Spinal cord (tissue), 10 donors: ENCODE results near the gene LIME1. TPM values are rescaled to one million over a fixed set of nuclear protein-coding genes. Genes with fewer than 3 reads are reported as not detected.

Experiments used
- DNase-seq, 6 donors: peaks; one replicate each; pipeline versions ENCODE4 v3.0.0 to v3.0.0-alpha.2; 2013 to 2015; ENCODE audit warnings: low spot score in 6 of 6, low read depth in 4 of 6
- H3K27ac ChIP-seq: one replicate; pipeline ENCODE4 v1.5.1; 2013; ENCODE audit warnings: low read depth, low read length, control low read depth
- H3K27me3 ChIP-seq: one replicate; pipeline ENCODE4 v1.6.1; 2013; ENCODE audit warnings: low read length; ENCODE audit not compliant: control insufficient read depth, insufficient read depth
- H3K36me3 ChIP-seq: one replicate; pipeline ENCODE4 v1.6.1; 2013; ENCODE audit warnings: low read length; ENCODE audit not compliant: control insufficient read depth, insufficient read depth
- H3K4me1 ChIP-seq: one replicate; pipeline ENCODE4 v1.6.1; 2013; ENCODE audit warnings: low read length; ENCODE audit not compliant: control insufficient read depth, insufficient read depth
- H3K4me3 ChIP-seq: one replicate; pipeline ENCODE4 v1.5.1; 2013; ENCODE audit warnings: low read depth, low read length, control low read depth
- H3K9me3 ChIP-seq: one replicate; pipeline ENCODE4 v1.6.1; 2013; ENCODE audit warnings: low read length; ENCODE audit not compliant: control insufficient read depth, insufficient read depth
- WGBS: methylation state at CpG from one replicate; pipeline ENCODE4 v1.1.5; 2013; ENCODE audit warnings: missing lambda C conversion rate; ENCODE audit not compliant: insufficient coverage; 5-methylcytosine and 5-hydroxymethylcytosine counted together
- polyA plus RNA-seq, 2 donors: library from polyadenylated mRNA; unstranded; fragments of 120-200 nt; gene quantifications; one replicate each; pipeline ENCODE4 v1.2.1, GENCODE V29; 2013; ENCODE audit not compliant: insufficient read length in 2 of 2
- total RNA-seq, 2 donors: library from RNA; depleted of rRNA in 1 of 2; stranded (reverse); fragments of 120-200 nt in 1 of 2; fragments of >200 nt in 1 of 2; gene quantifications; one replicate each; pipeline versions ENCODE4 v1.2.3 to v1.2.4, GENCODE V29; 2013 to 2014
- donor health status: healthy.

Gene LIME1
- total and polyA plus RNA-seq, 4 donors, result 2.5 to 24.5 (median 14.7) TPM

DNA sequence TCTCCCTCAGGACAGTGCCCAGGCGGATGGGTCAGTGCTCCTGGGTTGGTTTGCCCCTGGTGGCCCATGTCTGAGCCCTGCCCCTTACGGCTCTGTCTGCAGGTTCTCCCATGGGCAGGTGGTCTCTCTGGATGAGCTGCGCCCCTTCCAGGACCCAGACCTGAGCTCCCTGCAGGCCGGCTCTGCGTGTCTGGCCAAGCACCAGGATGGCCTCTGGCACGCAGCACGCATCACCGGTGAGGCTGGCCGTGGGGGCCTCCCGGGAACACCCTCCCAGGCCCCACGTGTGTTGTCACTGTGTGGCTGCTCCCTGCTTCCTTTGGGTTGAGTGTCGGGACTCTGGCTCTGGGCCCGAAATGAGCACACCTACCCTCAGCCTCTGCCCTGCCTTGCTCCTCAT lies 3.3 kb upstream of the LIME1 start:
- Histone ChIP-seq H3K36me3 (peaks cover 71% of the 10 kb centered on the region), H3K27ac (no peak overlapping the region), H3K27me3 (no peaks in the 10 kb centered on the region), H3K4me3 (no peak overlapping the region), H3K9me3 (no peaks in the 10 kb centered on the region), H3K4me1 (peaks cover 25% of the 10 kb centered on the region)
- WGBS, result 97% methylated on average over 13 of the region's 13 CpGs
- no peak for DNase-seq

DNA sequence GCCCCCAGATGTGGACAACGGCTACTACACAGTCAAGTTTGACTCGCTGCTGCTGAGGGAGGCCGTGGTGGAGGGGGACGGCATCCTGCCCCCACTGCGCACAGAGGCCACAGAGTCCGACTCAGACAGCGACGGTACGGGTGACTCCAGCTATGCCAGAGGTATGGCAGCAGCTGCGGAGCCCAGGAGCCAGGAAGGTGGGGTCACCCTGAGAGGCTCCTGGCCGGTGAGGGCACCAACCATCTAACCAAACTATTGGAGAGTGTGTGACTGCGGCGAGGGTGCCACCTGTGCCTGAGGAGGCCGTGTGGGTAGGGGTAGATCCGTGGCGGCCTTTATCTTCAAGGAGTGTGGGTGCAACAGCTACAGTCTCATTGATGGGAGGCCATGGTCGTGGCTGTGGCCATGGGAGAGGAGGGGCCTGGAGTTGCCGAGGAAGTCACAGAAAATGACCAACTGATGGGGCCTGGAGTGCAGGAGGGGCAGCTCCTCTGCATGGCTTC lies 2.8 kb upstream of the LIME1 start:
- H3K4me3 ChIP-seq, result no peak overlapping the region
- no peak for DNase-seq
- 98% methylated on average over 18 of the region's 18 CpGs for whole genome bisulfite sequencing
- no peaks in the 10 kb centered on the region for H3K27me3 ChIP-seq
- no peaks in the 10 kb centered on the region for H3K9me3 ChIP-seq
- peaks cover 77% of the 10 kb centered on the region for H3K36me3 ChIP-seq
- H3K27ac ChIP-seq, result no peak overlapping the region
- H3K4me1 ChIP-seq, result peaks cover 30% of the 10 kb centered on the region

DNA sequence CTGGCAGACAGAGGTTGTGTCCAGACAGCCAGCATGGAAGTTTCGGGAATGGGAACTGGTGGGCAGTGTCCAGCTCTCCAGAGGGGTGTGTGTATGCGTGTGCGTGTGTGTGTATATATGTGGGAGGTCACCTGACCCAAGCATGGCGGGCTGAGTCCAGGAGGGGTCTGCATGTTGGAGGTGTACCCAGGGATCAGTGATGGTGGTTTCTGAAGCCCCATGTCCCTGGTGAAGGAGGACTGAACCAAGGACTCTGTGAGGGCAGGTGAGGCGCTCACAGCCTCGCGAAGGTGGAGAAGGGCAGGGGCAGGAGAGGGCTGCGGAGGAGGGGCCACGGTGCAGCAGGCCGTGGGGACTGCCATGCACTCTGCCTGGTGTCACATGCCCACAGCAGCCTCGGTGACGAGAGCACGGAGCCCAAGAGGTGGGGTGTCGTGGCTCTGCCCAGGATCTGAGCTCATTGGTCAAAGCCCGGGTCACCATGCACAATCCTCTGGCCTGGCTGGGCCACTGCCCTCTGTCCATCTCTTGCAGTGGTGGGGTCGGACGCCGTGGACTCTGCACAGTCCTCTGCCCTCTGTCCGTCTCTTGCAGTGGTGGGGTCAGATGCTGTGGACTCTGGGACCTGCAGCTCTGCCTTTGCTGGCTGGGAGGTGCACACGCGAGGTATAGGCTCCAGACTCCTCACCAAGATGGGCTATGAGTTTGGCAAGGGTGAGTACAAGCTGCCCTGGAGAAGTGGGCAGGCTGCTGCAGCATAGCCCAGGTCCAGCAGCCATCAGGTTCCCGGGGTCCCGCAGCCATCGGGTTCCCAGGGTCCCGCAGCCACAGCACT lies 2.1 kb upstream of the LIME1 start:
- 95% methylated on average over 25 of the region's 25 CpGs for WGBS
- H3K36me3 ChIP-seq, result peaks cover 80% of the 10 kb centered on the region

DNA sequence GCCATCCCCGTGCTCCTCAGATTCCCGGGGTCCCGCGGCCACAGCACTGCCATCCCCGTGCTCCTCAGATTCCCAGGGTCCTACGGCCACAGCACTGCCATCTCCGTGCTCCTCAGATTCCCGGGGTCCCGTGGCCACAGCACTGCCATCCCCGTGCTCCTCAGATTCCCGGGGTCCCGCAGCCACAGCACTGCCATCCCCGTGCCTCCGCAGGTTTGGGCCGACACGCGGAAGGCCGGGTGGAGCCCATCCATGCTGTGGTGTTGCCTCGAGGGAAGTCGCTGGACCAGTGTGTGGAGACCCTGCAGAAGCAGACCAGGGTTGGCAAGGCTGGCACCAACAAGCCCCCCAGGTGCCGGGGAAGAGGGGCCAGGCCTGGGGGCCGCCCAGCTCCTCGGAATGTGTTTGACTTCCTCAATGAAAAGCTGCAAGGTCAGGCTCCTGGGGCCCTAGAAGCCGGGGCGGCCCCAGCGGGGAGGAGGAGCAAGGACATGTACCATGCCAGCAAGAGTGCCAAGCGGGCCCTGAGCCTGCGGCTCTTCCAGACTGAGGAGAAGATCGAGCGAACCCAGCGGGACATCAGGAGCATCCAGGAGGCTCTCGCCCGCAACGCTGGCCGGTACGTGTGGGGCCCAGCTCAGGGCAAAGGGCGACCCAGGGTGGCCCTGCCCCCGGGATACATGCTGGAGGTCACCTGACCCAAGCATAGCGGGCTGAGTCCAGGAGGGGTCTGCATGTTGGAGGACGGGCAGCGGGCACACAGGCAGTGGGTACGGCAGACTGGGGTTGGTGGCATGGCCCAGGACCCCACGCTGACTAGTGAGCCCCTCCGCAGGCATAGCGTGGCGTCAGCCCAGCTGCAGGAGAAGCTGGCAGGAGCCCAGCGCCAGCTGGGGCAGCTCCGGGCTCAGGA lies 1.3 kb upstream of the LIME1 start:
- no peak overlapping the region for H3K4me3 ChIP-seq
- peaks cover 77% of the 10 kb centered on the region for H3K36me3 ChIP-seq
- H3K27ac ChIP-seq, result no peak overlapping the region
- WGBS, result 87% methylated on average over 48 of the region's 48 CpGs
- no peak for DNase-seq
- peaks cover 37% of the 10 kb centered on the region for H3K4me1 ChIP-seq
- no peaks in the 10 kb centered on the region for H3K9me3 ChIP-seq
- H3K27me3 ChIP-seq, result no peaks in the 10 kb centered on the region

More for the DNA sequence above, 2.1 kb upstream of the LIME1 start:
- no peak overlapping the region for H3K4me3 ChIP-seq
- no peaks in the 10 kb centered on the region for H3K9me3 ChIP-seq
- H3K4me1 ChIP-seq, result peaks cover 37% of the 10 kb centered on the region
- no peaks in the 10 kb centered on the region for H3K27me3 ChIP-seq
- DNase-seq, result no peak
- H3K27ac ChIP-seq, result no peak overlapping the region

DNA sequence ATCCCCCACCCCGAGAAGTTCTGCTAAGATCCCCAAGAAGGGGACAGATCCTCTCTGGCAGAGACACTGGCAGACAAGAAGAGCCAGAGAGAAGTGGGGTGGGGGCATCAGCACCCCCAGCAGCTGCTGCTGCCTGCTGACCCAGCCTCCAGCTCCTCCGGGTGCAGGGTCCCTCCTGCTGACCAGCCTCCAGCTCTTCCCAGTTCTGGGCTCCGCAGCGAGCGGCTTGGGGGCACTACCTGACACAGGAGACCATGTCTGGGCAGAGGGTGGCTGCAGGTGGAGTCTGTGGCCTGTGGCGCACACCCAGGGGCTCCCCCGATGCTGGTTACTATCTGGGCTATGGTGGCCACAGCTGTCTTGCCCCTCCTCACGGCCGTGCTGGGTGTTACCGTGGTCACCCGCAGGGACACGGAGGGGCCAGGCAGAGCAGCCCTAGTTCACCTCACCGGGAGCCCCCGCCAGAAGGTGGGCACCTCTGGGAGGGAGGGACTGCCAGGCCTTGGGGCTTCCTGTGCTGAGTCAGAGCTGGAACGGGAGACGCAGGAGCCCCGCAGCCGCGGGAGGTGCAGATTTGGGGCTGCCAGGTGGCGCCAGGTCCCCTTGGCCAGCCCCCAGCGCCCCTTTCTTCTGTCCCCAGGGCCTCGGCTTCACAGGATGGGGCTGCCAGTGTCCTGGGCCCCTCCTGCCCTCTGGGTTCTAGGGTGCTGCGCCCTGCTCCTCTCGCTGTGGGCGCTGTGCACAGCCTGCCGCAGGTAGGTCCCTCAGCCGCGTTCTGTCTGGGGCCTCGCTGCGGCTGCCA lies 630 bp downstream of the LIME1 start:
- peaks cover 79% of the 10 kb centered on the region for H3K36me3 ChIP-seq
- H3K9me3 ChIP-seq, result no peaks in the 10 kb centered on the region
- H3K4me3 ChIP-seq, result no peak overlapping the region
- no peaks in the 10 kb centered on the region for H3K27me3 ChIP-seq
- no peak for DNase-seq
- H3K4me1 ChIP-seq, result peaks cover 53% of the 10 kb centered on the region
- WGBS, result 52% methylated on average over 30 of the region's 30 CpGs
- no peak overlapping the region for H3K27ac ChIP-seq

DNA sequence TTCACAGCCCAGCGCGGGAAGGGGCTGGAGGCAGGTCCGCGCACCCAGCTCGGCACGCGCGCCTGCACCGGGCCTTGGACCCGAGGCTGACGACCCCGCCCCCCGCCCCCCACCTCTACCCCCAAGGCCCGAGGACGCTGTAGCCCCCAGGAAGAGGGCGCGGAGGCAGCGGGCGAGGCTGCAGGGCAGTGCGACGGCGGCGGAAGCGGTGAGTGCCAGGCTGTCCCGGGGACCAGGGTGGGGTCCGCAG lies 1.2 kb downstream of the LIME1 start:
- H3K36me3 ChIP-seq, result peaks cover 81% of the 10 kb centered on the region
- H3K27me3 ChIP-seq, result no peaks in the 10 kb centered on the region
- H3K4me3 ChIP-seq, result no peak overlapping the region
- H3K27ac ChIP-seq, result no peak overlapping the region
- 36% methylated on average over 14 of the region's 26 CpGs for WGBS
- no peaks in the 10 kb centered on the region for H3K9me3 ChIP-seq
- no peak for DNase-seq
- peaks cover 53% of the 10 kb centered on the region for H3K4me1 ChIP-seq

DNA sequence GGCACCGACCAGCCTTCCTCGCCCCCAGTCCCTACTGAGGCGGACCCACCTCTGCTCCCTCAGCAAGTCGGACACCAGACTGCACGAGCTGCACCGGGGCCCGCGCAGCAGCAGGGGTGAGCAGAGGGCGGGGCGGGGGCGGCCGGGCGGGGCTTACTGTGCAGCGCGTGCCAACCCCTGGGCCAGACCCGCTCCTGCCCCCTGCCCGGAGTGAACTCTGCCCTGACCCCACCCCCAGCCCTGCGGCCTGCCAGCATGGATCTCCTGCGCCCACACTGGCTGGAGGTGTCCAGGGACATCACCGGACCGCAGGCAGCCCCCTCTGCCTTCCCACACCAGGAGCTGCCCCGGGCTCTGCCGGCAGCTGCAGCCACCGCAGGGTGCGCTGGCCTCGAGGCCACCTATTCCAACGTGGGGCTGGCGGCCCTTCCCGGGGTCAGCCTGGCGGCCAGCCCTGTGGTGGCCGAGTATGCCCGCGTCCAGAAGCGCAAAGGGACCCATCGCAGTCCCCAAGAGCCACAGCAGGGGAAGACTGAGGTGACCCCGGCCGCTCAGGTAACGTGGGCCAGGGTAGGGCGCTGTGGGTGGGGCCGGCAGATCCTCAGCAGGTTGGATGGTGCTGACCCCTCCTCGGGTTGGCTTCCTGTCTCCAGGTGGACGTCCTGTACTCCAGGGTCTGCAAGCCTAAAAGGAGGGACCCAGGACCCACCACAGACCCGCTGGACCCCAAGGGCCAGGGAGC lies 1.7 kb downstream of the LIME1 start:
- Histone ChIP-seq H3K4me3 (no peak overlapping the region), H3K9me3 (no peaks in the 10 kb centered on the region), H3K4me1 (peaks cover 53% of the 10 kb centered on the region), H3K27ac (no peak overlapping the region), H3K36me3 (peaks cover 81% of the 10 kb centered on the region), H3K27me3 (no peaks in the 10 kb centered on the region)
- DNase-seq, result no peak
- WGBS, result 47% methylated on average over 43 of the region's 43 CpGs

DNA sequence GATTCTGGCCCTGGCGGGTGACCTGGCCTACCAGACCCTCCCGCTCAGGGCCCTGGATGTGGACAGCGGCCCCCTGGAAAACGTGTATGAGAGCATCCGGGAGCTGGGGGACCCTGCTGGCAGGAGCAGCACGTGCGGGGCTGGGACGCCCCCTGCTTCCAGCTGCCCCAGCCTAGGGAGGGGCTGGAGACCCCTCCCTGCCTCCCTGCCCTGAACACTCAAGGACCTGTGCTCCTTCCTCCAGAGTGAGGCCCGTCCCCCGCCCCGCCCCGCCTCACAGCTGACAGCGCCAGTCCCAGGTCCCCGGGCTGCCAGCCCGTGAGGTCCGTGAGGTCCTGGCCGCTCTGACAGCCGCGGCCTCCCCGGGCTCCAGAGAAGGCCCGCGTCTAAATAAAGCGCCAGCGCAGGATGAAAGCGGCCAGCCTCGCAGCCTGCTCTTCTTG lies 2.2 kb downstream of the LIME1 start:
- no peaks in the 10 kb centered on the region for H3K27me3 ChIP-seq
- H3K9me3 ChIP-seq, result no peaks in the 10 kb centered on the region
- WGBS, result 31% methylated on average over 26 of the region's 26 CpGs
- H3K27ac ChIP-seq, result peak overlapping the region; percentile 67
- H3K4me3 ChIP-seq, result no peak overlapping the region
- DNase-seq, result peak in 2 of 6 donors; percentile 48 to 65
- H3K36me3 ChIP-seq, result peaks cover 81% of the 10 kb centered on the region
- H3K4me1 ChIP-seq, result peaks cover 53% of the 10 kb centered on the region
